Liver (tissue), 9 donors: Measurements from ENCODE around the gene NAA80. TPM values are rescaled to one million over a fixed set of nuclear protein-coding genes. Genes with fewer than 3 reads are reported as not detected.
A peak's percentile ranks its signal among the peaks of the same experiment; 100 is the strongest.

Source experiments
- DNase-seq: peaks from one replicate; pipeline ENCODE4 v3.0.0-alpha.2; 2017; ENCODE audit warnings: low spot score
- H3K27ac ChIP-seq, 2 donors: one replicate each; pipeline ENCODE4 v1.7.0; 2013; ENCODE audit warnings: inconsistent platforms in 2 of 2, low read length in 2 of 2, control low read depth in 1 of 2, low read depth in 1 of 2, mild to moderate bottlenecking in 1 of 2
- H3K27me3 ChIP-seq, 4 donors: one replicate each; pipeline versions ENCODE4 v1.6.1 to v1.7.0; 2013; ENCODE audit warnings: low read length in 3 of 4, inconsistent platforms in 1 of 4, mild to moderate bottlenecking in 1 of 4, moderate library complexity in 1 of 4; ENCODE audit not compliant: control insufficient read depth in 4 of 4, insufficient read depth in 4 of 4
- H3K36me3 ChIP-seq, 4 donors: one replicate each; pipeline versions ENCODE4 v1.6.1 to v1.7.0; 2013; ENCODE audit warnings: low read length in 3 of 4, mild to moderate bottlenecking in 3 of 4, low read depth in 1 of 4, moderate library complexity in 1 of 4; ENCODE audit not compliant: control insufficient read depth in 4 of 4, insufficient read depth in 3 of 4
- H3K4me1 ChIP-seq, 4 donors: one replicate each; pipeline versions ENCODE4 v1.6.1 to v1.7.0; 2013; ENCODE audit warnings: low read length in 3 of 4, mild to moderate bottlenecking in 3 of 4, moderate library complexity in 1 of 4; ENCODE audit not compliant: control insufficient read depth in 4 of 4, insufficient read depth in 4 of 4
- H3K4me3 ChIP-seq, 3 donors: one replicate each; pipeline versions ENCODE4 v1.6.1 to v1.7.0; 2013; ENCODE audit warnings: low read length in 3 of 3, control low read depth in 1 of 3, low read depth in 1 of 3, mild to moderate bottlenecking in 1 of 3
- H3K9ac ChIP-seq, 2 donors: one replicate each; pipeline ENCODE4 v1.7.0; 2013; ENCODE audit warnings: low read length in 2 of 2, mild to moderate bottlenecking in 2 of 2, moderate library complexity in 2 of 2, control low read depth in 1 of 2, low read depth in 1 of 2
- H3K9me3 ChIP-seq, 4 donors: one replicate each; pipeline versions ENCODE4 v1.6.1 to v1.7.0; 2013; ENCODE audit warnings: low read length in 3 of 4; ENCODE audit not compliant: control insufficient read depth in 4 of 4
- ATF3 ChIP-seq: IDR thresholded peaks from 2 replicates; pipeline ENCODE4 v1.6.1; 2016; ENCODE audit warnings: antibody characterized with exemption
- EGR1 ChIP-seq, 2 donors: IDR thresholded peaks; 2 replicates each; pipeline ENCODE4 v1.6.1; 2016 to 2018; ENCODE audit warnings: antibody characterized with exemption in 2 of 2, low read depth in 2 of 2
- FOXA1 ChIP-seq: IDR thresholded peaks from 2 replicates; pipeline ENCODE4 v1.6.1; 2016; ENCODE audit warnings: antibody characterized with exemption
- FOXA2 ChIP-seq: IDR thresholded peaks from 2 replicates; pipeline ENCODE4 v1.6.1; 2016; ENCODE audit warnings: antibody characterized with exemption
- GABPA ChIP-seq, 2 donors: IDR thresholded peaks in 1 of 2; conservative IDR thresholded peaks in 1 of 2; 2 replicates each; pipeline ENCODE4 v1.6.1; 2016; ENCODE audit warnings: antibody characterized with exemption in 2 of 2, mild to moderate bottlenecking in 1 of 2, moderate library complexity in 1 of 2
- HNF4G ChIP-seq: IDR thresholded peaks from 2 replicates; pipeline ENCODE4 v1.6.1; 2016; ENCODE audit warnings: antibody characterized with exemption
- NR2F2 ChIP-seq: IDR thresholded peaks from 2 replicates; pipeline ENCODE4 v1.6.1; 2016; ENCODE audit warnings: antibody characterized with exemption
- RAD21 ChIP-seq, 2 donors: IDR thresholded peaks; 2 replicates each; pipeline ENCODE4 v1.6.1; 2016; ENCODE audit warnings: antibody characterized with exemption in 2 of 2, mild to moderate bottlenecking in 2 of 2
- RXRA ChIP-seq, 2 donors: IDR thresholded peaks; 2 replicates each; pipeline ENCODE4 v1.6.1; 2017 to 2018; ENCODE audit warnings: antibody characterized with exemption in 2 of 2, mild to moderate bottlenecking in 1 of 2
- TAF1 ChIP-seq: conservative IDR thresholded peaks from 2 replicates; pipeline ENCODE4 v1.6.1; 2016; ENCODE audit warnings: antibody characterized with exemption, mild to moderate bottlenecking
- WGBS: extraction: QIAGEN DNeasy Blood & Tissue Kit; methylation state at CpG from one replicate; pipeline ENCODE4 v1.1.7; 2013; 5-methylcytosine and 5-hydroxymethylcytosine counted together
- polyA plus RNA-seq, 2 donors: library from polyadenylated mRNA; stranded (reverse) in 1 of 2; unstranded in 1 of 2; fragments of 200-250 nt in 1 of 2; fragments of >200 nt in 1 of 2; fragmentation: Nextera tagmentation in 1 of 2; extraction: Ambion mirVana in 1 of 2; gene quantifications; one replicate each; pipeline versions ENCODE4 v1.2.1 to v1.2.3, GENCODE V29; 2013 to 2015
- total RNA-seq, 2 donors: library from RNA; depleted of rRNA; stranded (reverse); fragments of >200 nt; gene quantifications; one replicate each; pipeline ENCODE4 v1.2.3, GENCODE V29; 2014
- TF ChIP-seq, protein P1 (sequence below): IDR thresholded peaks from 2 replicates; pipeline ENCODE4 v1.6.1; 2016; ENCODE audit warnings: antibody characterized with exemption, mild to moderate bottlenecking
- TF ChIP-seq, protein P2 (sequence below): fragments of 150-350 bp; IDR thresholded peaks from 2 replicates; pipeline ENCODE4 v1.5.1; 2017; ENCODE audit warnings: improper control_type of control experiment, low read depth, low read length; ENCODE audit not compliant: missing input control
- donor health status: healthy.
- donor health status: healthy.
- donor health status: healthy.
- donor health status: healthy.
- donor health status: healthy.

NAA80 gene
- total and polyA plus RNA-seq, 4 donors: 1.6 to 5.5 (median 2.0) TPM

DNA sequence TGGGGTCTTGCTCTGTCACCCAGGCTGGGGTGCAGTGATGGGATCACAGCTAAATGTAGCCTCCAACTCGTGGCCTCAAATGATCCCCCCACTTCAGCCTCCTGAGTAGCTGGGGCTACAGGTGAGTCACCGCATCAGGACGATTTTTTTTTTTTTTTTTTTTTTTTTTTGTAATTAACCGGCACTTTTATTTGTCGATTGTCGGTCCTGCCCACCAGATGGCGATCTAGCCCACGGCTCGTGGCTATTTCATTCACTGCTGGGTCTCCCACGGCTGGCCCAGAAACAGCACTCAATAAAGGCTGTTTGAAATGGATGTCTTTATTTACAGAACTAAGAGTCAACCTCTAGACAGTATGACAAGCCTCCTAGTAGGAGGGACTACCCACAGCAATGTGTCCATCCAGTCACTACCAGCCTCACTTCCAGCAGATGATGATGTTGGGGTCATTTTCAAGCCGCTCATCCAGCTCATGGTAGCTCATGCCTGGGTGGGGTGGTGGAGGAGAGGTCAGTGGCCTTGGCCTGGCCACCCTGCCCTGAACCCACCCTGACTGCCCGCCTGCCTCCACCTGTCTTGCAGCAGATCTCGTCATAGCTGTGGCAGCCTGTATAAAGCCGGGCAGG, 48.1 kb upstream of the NAA80 start (continued):
- TF ChIP-seq ATF3: no peak

GRCh38 chr3:50345586-50346234, 46.5 kb upstream of the NAA80 start, which contains the start of gene ZMYND10:
TSS of gene ZMYND10 (minus strand) at chr3:50345732. CDS start at chr3:50345579, 153 bp downstream.
- no peaks in the 10 kb centered on the region for H3K27me3 ChIP-seq
- H3K9me3 ChIP-seq: no peaks in the 10 kb centered on the region
- DNase-seq: peak; percentile 80
- WGBS: 18% methylated on average over 45 of the region's 45 CpGs
- H3K4me3 ChIP-seq: peak within 1 kb of the TSS in 1 of 3 donors; percentile 23
- peaks cover 13 to 40% (median 25%) of the 10 kb centered on the region in 4 donors for H3K4me1 ChIP-seq
- TF ChIP-seq TAF1: no peak
- no peak for TF ChIP-seq RAD21 (IDR thresholded peaks at IDR 0.05)
- no peak for TF ChIP-seq EGR1 (IDR thresholded peaks at IDR 0.05; ENCODE audit: low read depth in 2 of 2)
- TF ChIP-seq, protein P1, sequence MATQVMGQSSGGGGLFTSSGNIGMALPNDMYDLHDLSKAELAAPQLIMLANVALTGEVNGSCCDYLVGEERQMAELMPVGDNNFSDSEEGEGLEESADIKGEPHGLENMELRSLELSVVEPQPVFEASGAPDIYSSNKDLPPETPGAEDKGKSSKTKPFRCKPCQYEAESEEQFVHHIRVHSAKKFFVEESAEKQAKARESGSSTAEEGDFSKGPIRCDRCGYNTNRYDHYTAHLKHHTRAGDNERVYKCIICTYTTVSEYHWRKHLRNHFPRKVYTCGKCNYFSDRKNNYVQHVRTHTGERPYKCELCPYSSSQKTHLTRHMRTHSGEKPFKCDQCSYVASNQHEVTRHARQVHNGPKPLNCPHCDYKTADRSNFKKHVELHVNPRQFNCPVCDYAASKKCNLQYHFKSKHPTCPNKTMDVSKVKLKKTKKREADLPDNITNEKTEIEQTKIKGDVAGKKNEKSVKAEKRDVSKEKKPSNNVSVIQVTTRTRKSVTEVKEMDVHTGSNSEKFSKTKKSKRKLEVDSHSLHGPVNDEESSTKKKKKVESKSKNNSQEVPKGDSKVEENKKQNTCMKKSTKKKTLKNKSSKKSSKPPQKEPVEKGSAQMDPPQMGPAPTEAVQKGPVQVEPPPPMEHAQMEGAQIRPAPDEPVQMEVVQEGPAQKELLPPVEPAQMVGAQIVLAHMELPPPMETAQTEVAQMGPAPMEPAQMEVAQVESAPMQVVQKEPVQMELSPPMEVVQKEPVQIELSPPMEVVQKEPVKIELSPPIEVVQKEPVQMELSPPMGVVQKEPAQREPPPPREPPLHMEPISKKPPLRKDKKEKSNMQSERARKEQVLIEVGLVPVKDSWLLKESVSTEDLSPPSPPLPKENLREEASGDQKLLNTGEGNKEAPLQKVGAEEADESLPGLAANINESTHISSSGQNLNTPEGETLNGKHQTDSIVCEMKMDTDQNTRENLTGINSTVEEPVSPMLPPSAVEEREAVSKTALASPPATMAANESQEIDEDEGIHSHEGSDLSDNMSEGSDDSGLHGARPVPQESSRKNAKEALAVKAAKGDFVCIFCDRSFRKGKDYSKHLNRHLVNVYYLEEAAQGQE: no peak
- no peak for TF ChIP-seq RXRA (IDR thresholded peaks at IDR 0.05)
- peaks cover 0 to 9% (median 0%) of the 10 kb centered on the region in 4 donors for H3K36me3 ChIP-seq
- no peak within 1 kb of the TSS for H3K9ac ChIP-seq
- H3K27ac ChIP-seq: no peak within 1 kb of the TSS

GRCh38 chr3:50345008-50345407, 45.8 kb upstream of the NAA80 start:
- TF ChIP-seq RXRA (IDR thresholded peaks at IDR 0.05): no peak
- no peak for TF ChIP-seq HNF4G
- TF ChIP-seq TAF1: no peak
- TF ChIP-seq GABPA (IDR thresholded peaks at IDR 0.05 in 1 of 2, conservative IDR thresholded peaks at IDR 0.05 in 1 of 2): no peak
- TF ChIP-seq, protein P1: no peak
- TF ChIP-seq, protein P2, sequence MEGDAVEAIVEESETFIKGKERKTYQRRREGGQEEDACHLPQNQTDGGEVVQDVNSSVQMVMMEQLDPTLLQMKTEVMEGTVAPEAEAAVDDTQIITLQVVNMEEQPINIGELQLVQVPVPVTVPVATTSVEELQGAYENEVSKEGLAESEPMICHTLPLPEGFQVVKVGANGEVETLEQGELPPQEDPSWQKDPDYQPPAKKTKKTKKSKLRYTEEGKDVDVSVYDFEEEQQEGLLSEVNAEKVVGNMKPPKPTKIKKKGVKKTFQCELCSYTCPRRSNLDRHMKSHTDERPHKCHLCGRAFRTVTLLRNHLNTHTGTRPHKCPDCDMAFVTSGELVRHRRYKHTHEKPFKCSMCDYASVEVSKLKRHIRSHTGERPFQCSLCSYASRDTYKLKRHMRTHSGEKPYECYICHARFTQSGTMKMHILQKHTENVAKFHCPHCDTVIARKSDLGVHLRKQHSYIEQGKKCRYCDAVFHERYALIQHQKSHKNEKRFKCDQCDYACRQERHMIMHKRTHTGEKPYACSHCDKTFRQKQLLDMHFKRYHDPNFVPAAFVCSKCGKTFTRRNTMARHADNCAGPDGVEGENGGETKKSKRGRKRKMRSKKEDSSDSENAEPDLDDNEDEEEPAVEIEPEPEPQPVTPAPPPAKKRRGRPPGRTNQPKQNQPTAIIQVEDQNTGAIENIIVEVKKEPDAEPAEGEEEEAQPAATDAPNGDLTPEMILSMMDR: no peak
- no peak for TF ChIP-seq NR2F2
- TF ChIP-seq FOXA1: no peak
- TF ChIP-seq FOXA2: no peak
- Histone ChIP-seq H3K27me3 (no peaks in the 10 kb centered on the region), H3K9me3 (no peaks in the 10 kb centered on the region), H3K4me1 (peaks cover 13 to 36% (median 21%) of the 10 kb centered on the region in 4 donors), H3K36me3 (peaks cover 0 to 9% (median 0%) of the 10 kb centered on the region in 4 donors), H3K9ac (no peak overlapping the region), H3K4me3 (no peak overlapping the region), H3K27ac (no peak overlapping the region)
- DNase-seq: no peak
- WGBS: 82% methylated on average over 8 of the region's 8 CpGs
